ENCODE data around the gene GPX4.
A peak's percentile ranks its signal among the peaks of the same experiment; 100 is the strongest.
"Not testable (repeated sequence)": the region's sequence is repeated elsewhere in the genome, so short reads cannot be mapped to it uniquely, and the experiment has no call there.

Gene GPX4

DNA sequence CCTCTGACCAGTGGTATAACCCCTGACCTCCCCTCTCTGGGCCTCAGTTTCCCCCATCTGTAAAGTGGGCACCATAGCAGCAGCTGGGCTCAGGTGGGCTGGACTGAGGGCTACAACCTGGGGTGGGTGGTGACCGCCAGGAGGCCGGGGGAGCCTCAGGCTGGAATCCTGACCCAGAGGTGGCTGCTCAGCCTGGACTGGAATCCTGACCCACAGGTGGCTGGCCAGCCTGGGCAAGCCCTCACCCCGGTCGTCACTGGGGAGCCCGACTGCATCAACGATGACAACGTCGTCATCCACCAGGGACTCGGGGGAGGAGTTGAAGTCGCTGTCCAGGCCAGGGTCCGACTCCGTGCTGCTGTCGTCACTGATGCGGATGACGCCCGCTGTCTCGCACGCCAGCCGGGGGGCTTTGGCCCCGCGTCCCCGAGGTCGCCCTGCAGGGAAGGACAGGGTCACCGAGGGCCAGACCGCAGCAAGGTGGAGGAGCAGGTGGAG, 10.2 kb downstream of the GPX4 start:
- TF ChIP-seq, protein P1, sequence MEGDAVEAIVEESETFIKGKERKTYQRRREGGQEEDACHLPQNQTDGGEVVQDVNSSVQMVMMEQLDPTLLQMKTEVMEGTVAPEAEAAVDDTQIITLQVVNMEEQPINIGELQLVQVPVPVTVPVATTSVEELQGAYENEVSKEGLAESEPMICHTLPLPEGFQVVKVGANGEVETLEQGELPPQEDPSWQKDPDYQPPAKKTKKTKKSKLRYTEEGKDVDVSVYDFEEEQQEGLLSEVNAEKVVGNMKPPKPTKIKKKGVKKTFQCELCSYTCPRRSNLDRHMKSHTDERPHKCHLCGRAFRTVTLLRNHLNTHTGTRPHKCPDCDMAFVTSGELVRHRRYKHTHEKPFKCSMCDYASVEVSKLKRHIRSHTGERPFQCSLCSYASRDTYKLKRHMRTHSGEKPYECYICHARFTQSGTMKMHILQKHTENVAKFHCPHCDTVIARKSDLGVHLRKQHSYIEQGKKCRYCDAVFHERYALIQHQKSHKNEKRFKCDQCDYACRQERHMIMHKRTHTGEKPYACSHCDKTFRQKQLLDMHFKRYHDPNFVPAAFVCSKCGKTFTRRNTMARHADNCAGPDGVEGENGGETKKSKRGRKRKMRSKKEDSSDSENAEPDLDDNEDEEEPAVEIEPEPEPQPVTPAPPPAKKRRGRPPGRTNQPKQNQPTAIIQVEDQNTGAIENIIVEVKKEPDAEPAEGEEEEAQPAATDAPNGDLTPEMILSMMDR (IDR thresholded peaks at IDR 0.05; ENCODE audit: poor library complexity, severe bottlenecking), result no peak
- Histone ChIP-seq H3K27ac (ENCODE audit: poor library complexity, severe bottlenecking) (no peak overlapping the region), H3K4me1 (ENCODE audit: insufficient read depth, poor library complexity, severe bottlenecking) (no peaks in the 10 kb centered on the region), H3K36me3 (ENCODE audit: low read depth) (peaks cover 80% of the 10 kb centered on the region), H3K4me3 (ENCODE audit: severe bottlenecking) (no peak overlapping the region), H3K27me3 (ENCODE audit: insufficient read depth, poor library complexity, severe bottlenecking) (no peaks in the 10 kb centered on the region), H3K9me3 (ENCODE audit: severe bottlenecking) (no peaks in the 10 kb centered on the region)
- DNase-seq (ENCODE audit: low spot score), result no peak
- ATAC-seq (ENCODE audit: low read depth), result no peak

DNA sequence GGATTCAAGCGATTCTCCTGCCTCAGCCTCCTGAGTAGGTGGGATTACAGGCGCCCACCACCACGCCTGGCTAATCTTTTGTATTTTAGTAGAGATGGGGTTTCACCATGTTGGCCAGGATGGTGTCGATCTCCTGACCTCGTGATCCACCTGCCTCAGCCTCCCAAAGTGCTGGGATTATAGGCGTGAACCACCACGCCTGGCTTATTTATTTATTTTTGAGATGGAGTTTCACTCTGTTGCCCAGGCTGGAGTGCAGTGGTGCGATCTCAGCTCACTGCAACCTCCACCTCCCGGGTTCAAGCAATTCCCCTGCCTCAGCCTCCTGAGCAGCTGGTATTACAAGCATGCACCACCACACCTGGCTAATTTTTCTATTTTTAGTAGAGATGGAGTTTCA, 10.9 kb downstream of the GPX4 start:
- peaks cover 84% of the 10 kb centered on the region for H3K36me3 ChIP-seq (ENCODE audit: low read depth)
- not testable (repeated sequence) for H3K27me3 ChIP-seq (ENCODE audit: insufficient read depth, poor library complexity, severe bottlenecking); ATAC-seq (ENCODE audit: low read depth); H3K4me3 ChIP-seq (ENCODE audit: severe bottlenecking); H3K9me3 ChIP-seq (ENCODE audit: severe bottlenecking); DNase-seq (ENCODE audit: low spot score); H3K27ac ChIP-seq (ENCODE audit: poor library complexity, severe bottlenecking); H3K4me1 ChIP-seq (ENCODE audit: insufficient read depth, poor library complexity, severe bottlenecking)

DNA sequence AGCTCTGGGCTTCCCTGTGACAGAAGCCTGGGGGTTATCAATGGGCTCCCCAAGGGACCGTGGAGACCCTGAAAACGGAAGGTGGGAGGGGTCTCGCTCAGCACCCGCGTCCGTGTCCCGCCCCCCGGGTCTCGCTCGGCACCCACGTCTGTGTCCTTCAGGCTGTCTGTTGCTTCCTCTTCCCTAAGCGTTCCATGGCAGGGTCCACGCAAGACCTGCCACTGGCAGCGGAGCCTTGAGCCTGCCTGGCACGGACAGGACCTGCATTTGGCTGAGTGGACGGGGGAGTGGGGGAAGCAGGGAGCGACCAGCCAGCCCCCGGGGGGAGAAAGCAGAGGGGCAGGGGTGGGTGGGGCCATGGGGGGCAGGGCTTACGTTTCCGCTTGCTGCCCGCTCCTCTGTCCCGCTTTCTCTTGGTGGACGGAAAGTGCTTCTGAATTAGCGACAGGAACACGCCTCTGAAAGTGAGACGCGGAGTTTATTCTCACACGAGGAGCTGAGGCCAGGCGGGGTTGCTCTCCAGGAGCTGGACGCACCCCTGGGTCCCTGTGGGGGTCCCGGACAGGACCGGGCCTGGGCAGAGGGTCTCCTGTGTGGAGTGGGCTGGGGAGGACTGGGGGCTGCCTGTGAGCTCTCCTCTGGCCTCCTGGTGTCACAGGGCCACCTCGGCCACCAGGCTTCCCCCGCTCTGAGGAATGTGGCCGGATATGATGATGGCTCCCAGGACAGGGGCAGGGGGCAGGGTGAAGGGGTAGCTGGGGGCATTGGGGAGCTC, 12.0 kb downstream of the GPX4 start:
- TF ChIP-seq, protein P1 (IDR thresholded peaks at IDR 0.05; ENCODE audit: poor library complexity, severe bottlenecking), result no peak
- peak; percentile 50 for DNase-seq (ENCODE audit: low spot score)
- Histone ChIP-seq H3K27ac (ENCODE audit: poor library complexity, severe bottlenecking) (no peak overlapping the region), H3K27me3 (ENCODE audit: insufficient read depth, poor library complexity, severe bottlenecking) (no peaks in the 10 kb centered on the region), H3K4me1 (ENCODE audit: insufficient read depth, poor library complexity, severe bottlenecking) (no peaks in the 10 kb centered on the region), H3K9me3 (ENCODE audit: severe bottlenecking) (no peaks in the 10 kb centered on the region), H3K36me3 (ENCODE audit: low read depth) (peaks cover 86% of the 10 kb centered on the region), H3K4me3 (ENCODE audit: severe bottlenecking) (no peak overlapping the region)
- ATAC-seq (ENCODE audit: low read depth), result no peak

DNA sequence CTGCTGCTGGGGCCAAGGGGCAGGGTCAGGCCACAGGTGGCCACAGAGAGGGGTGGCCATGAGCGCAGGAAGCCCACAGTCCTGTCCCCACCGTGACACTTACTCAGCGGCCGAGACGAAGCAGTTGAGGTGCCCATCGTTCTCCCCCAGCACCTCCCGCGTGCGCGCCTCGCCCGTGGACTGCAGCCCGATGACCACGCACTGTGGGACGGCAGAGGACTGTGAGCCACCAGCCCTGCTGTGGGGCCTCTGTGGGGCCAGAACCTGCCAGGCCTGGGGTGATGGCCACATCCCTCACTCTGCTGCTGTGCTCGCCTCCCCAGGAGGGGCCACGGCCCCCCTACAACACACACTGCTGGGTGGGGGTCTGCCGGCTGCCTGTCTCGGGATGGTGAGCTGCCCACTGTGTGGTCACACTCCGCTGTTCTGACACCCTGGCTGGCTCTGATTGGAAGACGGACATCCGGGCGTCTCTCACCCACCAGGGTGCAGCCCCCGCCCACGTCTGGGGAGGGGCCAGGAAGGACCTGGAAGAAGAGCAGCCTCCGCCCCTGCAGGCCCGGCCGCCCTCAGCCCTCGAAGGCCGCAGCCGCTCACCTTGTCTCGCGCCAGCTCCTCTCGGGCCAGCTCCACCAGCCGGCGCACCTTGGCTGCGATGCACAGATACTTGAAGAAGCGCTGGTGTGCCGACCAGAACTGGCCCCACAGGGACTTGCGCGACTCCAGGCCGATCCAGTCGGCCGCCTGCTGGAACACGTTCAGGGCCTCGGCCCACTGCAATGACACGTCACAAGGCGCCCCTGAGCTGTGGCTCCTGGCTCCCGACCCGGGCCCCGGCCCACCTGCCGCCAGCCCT, 13.2 kb downstream of the GPX4 start:
- TF ChIP-seq, protein P1 (IDR thresholded peaks at IDR 0.05; ENCODE audit: poor library complexity, severe bottlenecking), result no peak
- no peaks in the 10 kb centered on the region for H3K4me1 ChIP-seq (ENCODE audit: insufficient read depth, poor library complexity, severe bottlenecking)
- no peak overlapping the region for H3K27ac ChIP-seq (ENCODE audit: poor library complexity, severe bottlenecking)
- peak; percentile 60 for DNase-seq (ENCODE audit: low spot score)
- H3K4me3 ChIP-seq (ENCODE audit: severe bottlenecking), result no peak overlapping the region
- H3K9me3 ChIP-seq (ENCODE audit: severe bottlenecking), result no peaks in the 10 kb centered on the region
- no peak for ATAC-seq (ENCODE audit: low read depth)
- no peaks in the 10 kb centered on the region for H3K27me3 ChIP-seq (ENCODE audit: insufficient read depth, poor library complexity, severe bottlenecking)
- peaks cover 91% of the 10 kb centered on the region for H3K36me3 ChIP-seq (ENCODE audit: low read depth)

DNA sequence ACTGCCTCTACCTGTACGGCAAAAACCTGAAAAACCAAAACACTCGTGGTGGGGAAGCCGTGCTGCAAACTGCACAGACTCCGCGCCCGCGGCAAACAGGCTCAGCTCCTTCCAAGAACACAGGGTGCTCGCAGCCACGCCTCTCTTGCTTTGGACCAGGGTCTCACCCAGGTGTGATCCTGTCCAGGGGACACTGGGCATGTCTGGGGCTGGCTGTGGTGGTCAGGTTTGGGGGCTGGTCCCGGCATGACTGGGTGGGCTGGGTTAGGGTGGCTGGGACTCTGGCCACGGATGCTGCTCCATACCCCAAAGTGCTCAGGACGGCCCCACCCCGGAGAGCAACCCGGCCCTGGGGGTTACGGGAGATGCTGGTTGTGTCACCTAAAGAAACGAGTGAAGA, 13.9 kb downstream of the GPX4 start:
- peak; percentile 50 for DNase-seq (ENCODE audit: low spot score)
- TF ChIP-seq, protein P1 (IDR thresholded peaks at IDR 0.05; ENCODE audit: poor library complexity, severe bottlenecking), result no peak
- Histone ChIP-seq H3K4me3 (ENCODE audit: severe bottlenecking) (no peak overlapping the region), H3K4me1 (ENCODE audit: insufficient read depth, poor library complexity, severe bottlenecking) (no peaks in the 10 kb centered on the region), H3K27ac (ENCODE audit: poor library complexity, severe bottlenecking) (no peak overlapping the region), H3K36me3 (ENCODE audit: low read depth) (peaks cover 88% of the 10 kb centered on the region), H3K9me3 (ENCODE audit: severe bottlenecking) (no peaks in the 10 kb centered on the region), H3K27me3 (ENCODE audit: insufficient read depth, poor library complexity, severe bottlenecking) (no peaks in the 10 kb centered on the region)
- ATAC-seq (ENCODE audit: low read depth), result no peak
